AG04450 (cell line): ENCODE data around the gene SIGLEC14. TPM values are rescaled to one million over a fixed set of nuclear protein-coding genes. Genes with fewer than 3 reads are reported as not detected.
A peak's percentile ranks its signal among the peaks of the same experiment; 100 is the strongest.

ENCODE experiments used
- CTCF ChIA-PET: fragments of 300-600, 350-600 bp; formaldehyde crosslinking; extraction: SDS; loops from one replicate; lab custom pipeline; 2022; ENCODE audit warnings: antibody characterized with exemption, inconsistent platforms; lab: Charles Lee
- POLR2A ChIA-PET: fragments of 350-600 bp; formaldehyde crosslinking; extraction: SDS; loops from one replicate; lab custom pipeline; 2021; ENCODE audit warnings: antibody characterized with exemption, inconsistent platforms; lab: Yijun Ruan, JAX
- DNase-seq: peaks from one replicate; pipeline ENCODE4 v3.0.0-alpha.2; 2011; ENCODE audit warnings: low read depth, low spot score
- H3K27ac ChIP-seq: one replicate; pipeline ENCODE4 v1.5.1; 2012; ENCODE audit warnings: low read depth, low read length, control low read depth
- H3K27me3 ChIP-seq: one replicate; pipeline ENCODE4 v1.6.0; 2012; ENCODE audit warnings: low read length; ENCODE audit not compliant: control insufficient read depth, insufficient read depth
- H3K4me3 ChIP-seq: 2 replicates; pipeline ENCODE4 v1.5.1; 2011; ENCODE audit warnings: mild to moderate bottlenecking, low read depth, low read length, control low read depth
- H3K9me3 ChIP-seq: 2 replicates; pipeline ENCODE4 v1.5.1; 2012; ENCODE audit warnings: low read length; ENCODE audit not compliant: control insufficient read depth, insufficient read depth
- polyA plus RNA-seq: library from polyadenylated mRNA; depleted of rRNA; stranded (reverse); fragments of >200 nt; gene quantifications from 2 replicates; pipeline ENCODE4 v1.2.3, GENCODE V29; 2011
- TF ChIP-seq, protein P1 (sequence below): IDR thresholded peaks from 2 replicates; pipeline ENCODE4 v1.5.1; 2011; ENCODE audit warnings: low read depth, low read length, control low read depth, inconsistent platforms

Gene SIGLEC14
- polyA plus RNA-seq, 1 experiment: not detected

DNA sequence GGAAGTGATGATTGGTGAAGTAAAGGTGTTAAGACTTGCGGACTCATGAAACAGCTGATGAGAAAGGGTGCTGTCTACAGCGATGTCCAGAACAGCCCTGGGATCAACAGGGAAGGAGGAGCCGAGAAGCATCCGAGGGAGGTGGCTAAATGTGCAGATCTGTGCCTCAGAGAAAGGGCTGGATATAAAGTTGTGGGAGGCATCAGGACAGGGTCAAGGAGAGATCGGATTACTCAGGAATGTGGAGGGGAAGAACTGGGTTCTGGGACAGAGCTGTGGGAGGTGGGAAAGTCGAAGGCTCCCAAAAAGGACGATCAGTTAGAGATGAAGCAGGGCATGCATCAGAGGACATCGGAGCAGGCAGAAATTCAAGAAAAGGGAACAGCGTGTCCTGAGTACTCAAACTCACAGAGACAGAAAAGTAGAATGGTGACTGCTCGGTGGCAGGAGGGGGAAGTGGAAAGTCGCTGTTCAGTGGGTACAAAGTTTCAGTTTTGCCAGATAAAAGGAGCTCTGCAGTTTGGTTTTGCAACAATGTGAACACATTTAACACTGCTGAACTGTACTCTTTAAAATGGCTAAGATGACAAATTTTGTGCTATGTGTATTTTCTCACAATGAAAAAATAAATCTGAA is 1.9 kb downstream of the SIGLEC14 start:
- TF ChIP-seq, protein P1, sequence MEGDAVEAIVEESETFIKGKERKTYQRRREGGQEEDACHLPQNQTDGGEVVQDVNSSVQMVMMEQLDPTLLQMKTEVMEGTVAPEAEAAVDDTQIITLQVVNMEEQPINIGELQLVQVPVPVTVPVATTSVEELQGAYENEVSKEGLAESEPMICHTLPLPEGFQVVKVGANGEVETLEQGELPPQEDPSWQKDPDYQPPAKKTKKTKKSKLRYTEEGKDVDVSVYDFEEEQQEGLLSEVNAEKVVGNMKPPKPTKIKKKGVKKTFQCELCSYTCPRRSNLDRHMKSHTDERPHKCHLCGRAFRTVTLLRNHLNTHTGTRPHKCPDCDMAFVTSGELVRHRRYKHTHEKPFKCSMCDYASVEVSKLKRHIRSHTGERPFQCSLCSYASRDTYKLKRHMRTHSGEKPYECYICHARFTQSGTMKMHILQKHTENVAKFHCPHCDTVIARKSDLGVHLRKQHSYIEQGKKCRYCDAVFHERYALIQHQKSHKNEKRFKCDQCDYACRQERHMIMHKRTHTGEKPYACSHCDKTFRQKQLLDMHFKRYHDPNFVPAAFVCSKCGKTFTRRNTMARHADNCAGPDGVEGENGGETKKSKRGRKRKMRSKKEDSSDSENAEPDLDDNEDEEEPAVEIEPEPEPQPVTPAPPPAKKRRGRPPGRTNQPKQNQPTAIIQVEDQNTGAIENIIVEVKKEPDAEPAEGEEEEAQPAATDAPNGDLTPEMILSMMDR: no peak
- CTCF ChIA-PET: interaction anchor here (0.6 to 1.7 kb wide), 3 partner anchors 12 to 132 kb away, joined by 3 to 12 read pairs (median 4); no protein-coding TSS in a partner anchor
- Histone ChIP-seq H3K4me3 (no peak overlapping the region), H3K27me3 (no peaks in the 10 kb centered on the region), H3K27ac (no peak overlapping the region), H3K9me3 (no peaks in the 10 kb centered on the region)
- no peak for DNase-seq
- POLR2A ChIA-PET: no interaction called here

DNA sequence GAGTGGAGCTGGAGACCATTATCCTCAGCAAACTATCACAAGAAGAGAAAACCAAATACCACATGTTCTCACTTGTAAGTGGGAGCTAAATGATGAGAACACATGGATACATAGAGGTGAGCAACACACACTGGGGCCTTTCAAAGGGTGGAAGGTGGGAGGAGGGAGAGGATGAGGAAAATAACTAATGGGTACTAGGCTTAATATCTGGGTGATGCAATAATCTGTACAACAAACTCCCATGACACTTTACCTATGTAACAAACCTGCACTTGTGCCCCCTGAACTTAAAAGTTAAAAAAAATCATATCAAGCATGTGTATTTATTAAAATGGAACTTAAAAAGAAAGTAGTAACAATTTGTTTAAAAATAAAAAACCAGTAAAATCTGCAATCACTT is 5.0 kb downstream of the SIGLEC14 start:
- no peaks in the 10 kb centered on the region for H3K27me3 ChIP-seq
- ChIA-PET CTCF (interaction anchor here (1.6 kb wide), 1 partner anchor 15 kb away, joined by 8 read pairs; no protein-coding TSS in a partner anchor), POLR2A (no interaction called here)
- no peak for DNase-seq
- TF ChIP-seq, protein P1: no peak
- peaks cover 4% of the 10 kb centered on the region; the same call in 1 of the 2 replicates for H3K9me3 ChIP-seq
- H3K4me3 ChIP-seq: no peak overlapping the region
- H3K27ac ChIP-seq: no peak overlapping the region

DNA sequence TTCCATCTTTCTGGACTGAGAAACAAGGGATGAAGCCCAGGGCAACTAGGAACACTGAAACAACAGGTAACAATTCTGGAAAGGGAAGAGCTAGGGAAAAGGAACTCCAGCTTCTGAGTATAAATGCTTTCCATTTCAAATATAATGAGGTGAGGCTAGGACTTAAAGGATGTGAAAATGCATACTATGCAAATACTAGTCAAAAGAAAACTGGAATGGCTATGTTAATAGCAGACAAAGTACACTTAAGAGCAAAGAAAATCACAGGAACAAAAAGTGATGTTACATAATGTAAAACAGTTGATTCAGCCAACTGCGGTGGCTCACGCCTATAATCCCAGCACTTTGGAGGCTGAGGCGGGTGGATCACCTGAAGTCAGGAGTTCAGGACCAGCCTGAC is 6.2 kb downstream of the SIGLEC14 start:
- DNase-seq: no peak
- POLR2A ChIA-PET: no interaction called here

DNA sequence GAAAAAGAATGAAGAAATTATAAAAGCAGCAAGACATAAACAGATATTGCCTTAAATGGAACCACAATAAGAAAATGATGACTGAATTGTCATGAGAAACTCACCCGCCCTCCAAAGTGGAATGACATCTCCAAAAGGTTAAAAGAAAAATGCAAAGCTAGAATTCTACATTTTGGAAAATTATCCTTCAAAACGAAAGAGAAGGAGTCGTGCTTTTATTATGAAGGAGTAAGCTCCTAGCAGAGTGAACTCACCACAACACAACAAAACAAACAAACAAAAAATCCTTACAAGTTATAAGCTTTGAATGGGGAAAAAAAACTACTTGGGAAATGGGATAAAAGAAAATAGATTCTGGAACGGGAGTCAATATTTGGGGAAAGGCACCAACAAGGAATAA is 6.7 kb downstream of the SIGLEC14 start:
- TF ChIP-seq, protein P1: no peak
- ChIA-PET CTCF (interaction anchor here (1.1 to 3.2 kb wide), 3 partner anchors 17 to 218 kb away, joined by 3 to 14 read pairs (median 4); no protein-coding TSS in a partner anchor), POLR2A (no interaction called here)
- Histone ChIP-seq H3K9me3 (peaks cover 4% of the 10 kb centered on the region; the same call in 1 of the 2 replicates), H3K27me3 (no peaks in the 10 kb centered on the region), H3K27ac (no peak overlapping the region), H3K4me3 (no peak overlapping the region)
- DNase-seq: no peak

More for the DNA sequence above, 6.2 kb downstream of the SIGLEC14 start:
- peaks cover 4% of the 10 kb centered on the region; the same call in 1 of the 2 replicates for H3K9me3 ChIP-seq
- H3K27ac ChIP-seq: no peak overlapping the region
- H3K27me3 ChIP-seq: no peaks in the 10 kb centered on the region
- TF ChIP-seq, protein P1: no peak
- CTCF ChIA-PET: interaction anchor here (1.1 to 3.2 kb wide), 4 partner anchors 17 to 219 kb away, joined by 3 to 14 read pairs (median 6); no protein-coding TSS in a partner anchor
- no peak overlapping the region for H3K4me3 ChIP-seq

DNA sequence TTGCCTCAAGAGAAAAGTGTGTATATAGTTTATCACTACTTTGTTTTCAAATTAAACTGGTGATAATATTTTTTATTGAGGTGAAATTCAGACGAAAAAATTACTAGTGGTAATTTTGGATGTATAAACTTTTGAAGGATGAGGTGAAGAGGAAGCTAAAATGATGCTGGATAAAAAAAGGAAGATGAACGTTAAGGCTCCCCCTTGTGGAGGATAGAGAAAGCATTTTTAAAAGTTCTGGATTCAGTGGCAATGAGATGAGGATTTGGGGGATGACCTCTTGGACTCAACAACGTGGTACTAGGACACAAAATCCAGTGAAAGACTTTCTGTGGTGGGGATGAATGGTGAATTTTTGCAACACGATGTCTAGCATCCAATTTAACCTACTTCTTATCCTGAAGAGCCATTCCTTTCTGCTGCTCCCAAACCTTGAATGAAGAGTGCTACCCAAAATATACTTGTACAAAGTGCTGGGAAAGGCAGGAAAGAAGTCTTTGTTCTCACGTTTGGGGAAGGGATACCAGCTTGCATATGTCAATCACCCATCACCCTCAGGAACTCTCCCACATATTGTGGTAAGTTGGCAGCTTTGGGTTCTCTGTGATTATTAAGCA is 9.2 kb downstream of the SIGLEC14 start:
- CTCF ChIA-PET: interaction anchor here (0.6 to 3.2 kb wide), 6 partner anchors 16 to 169 kb away, joined by 3 to 14 read pairs (median 4); no protein-coding TSS in a partner anchor
- peaks cover 4% of the 10 kb centered on the region; the same call in 1 of the 2 replicates for H3K9me3 ChIP-seq
- POLR2A ChIA-PET: no interaction called here
- TF ChIP-seq, protein P1: peak; percentile 40
- no peak overlapping the region for H3K27ac ChIP-seq
- no peak overlapping the region for H3K4me3 ChIP-seq
- no peak for DNase-seq
- no peaks in the 10 kb centered on the region for H3K27me3 ChIP-seq
